ENCODE results near the gene HABP2.

DNA sequence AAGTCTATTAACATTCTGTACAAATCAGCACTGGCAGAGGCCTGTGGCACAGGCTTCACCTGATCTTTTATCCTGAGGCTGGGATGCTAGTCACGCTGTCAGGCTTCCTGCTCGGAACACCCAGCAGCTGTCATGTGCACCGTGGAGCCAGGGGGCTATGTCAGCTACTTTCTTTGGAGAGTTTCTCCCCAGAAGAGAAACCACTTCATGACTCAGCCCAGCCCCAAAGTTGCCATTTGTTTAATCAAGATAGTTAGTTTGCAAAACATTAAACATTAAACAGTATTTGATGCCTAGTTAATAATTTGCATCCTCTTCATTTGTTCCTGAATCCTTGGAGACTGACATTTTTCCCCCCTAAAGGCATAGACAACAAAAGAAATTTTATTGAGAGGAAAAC, at the start of gene HABP2:
- TF ChIP-seq POLR2A (IDR thresholded peaks at IDR 0.05) = no peak
- TF ChIP-seq, protein P1, sequence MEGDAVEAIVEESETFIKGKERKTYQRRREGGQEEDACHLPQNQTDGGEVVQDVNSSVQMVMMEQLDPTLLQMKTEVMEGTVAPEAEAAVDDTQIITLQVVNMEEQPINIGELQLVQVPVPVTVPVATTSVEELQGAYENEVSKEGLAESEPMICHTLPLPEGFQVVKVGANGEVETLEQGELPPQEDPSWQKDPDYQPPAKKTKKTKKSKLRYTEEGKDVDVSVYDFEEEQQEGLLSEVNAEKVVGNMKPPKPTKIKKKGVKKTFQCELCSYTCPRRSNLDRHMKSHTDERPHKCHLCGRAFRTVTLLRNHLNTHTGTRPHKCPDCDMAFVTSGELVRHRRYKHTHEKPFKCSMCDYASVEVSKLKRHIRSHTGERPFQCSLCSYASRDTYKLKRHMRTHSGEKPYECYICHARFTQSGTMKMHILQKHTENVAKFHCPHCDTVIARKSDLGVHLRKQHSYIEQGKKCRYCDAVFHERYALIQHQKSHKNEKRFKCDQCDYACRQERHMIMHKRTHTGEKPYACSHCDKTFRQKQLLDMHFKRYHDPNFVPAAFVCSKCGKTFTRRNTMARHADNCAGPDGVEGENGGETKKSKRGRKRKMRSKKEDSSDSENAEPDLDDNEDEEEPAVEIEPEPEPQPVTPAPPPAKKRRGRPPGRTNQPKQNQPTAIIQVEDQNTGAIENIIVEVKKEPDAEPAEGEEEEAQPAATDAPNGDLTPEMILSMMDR (IDR thresholded peaks at IDR 0.05) = no peak
